NT2/D1 (cell line): ENCODE results near the gene CCSER2.

Experiments used
- SUZ12 ChIP-seq: IDR thresholded peaks from 2 replicates; pipeline ENCODE4 v1.6.1; 2011; ENCODE audit not compliant: insufficient read length, insufficient read depth; ENCODE audit errors: extremely low read depth
- YY1 ChIP-seq: IDR thresholded peaks from 2 replicates; pipeline ENCODE4 v1.6.1; 2011; ENCODE audit not compliant: insufficient read length, insufficient read depth
- ZNF274 ChIP-seq: IDR thresholded peaks from 2 replicates; pipeline ENCODE4 v1.6.1; 2011; ENCODE audit warnings: mild to moderate bottlenecking, low read depth, low read length

- TF ChIP-seq ZNF274 (no peak), YY1 (no peak), SUZ12 (no peak)
Measured at GRCh38 chr10:84374455-84374854, 46.1 kb downstream of the CCSER2 start.
